ENCODE data around the gene ME3.
"Not testable (repeated sequence)": the region's sequence is repeated elsewhere in the genome, so short reads cannot be mapped to it uniquely, and the experiment has no call there.

ME3 gene

DNA sequence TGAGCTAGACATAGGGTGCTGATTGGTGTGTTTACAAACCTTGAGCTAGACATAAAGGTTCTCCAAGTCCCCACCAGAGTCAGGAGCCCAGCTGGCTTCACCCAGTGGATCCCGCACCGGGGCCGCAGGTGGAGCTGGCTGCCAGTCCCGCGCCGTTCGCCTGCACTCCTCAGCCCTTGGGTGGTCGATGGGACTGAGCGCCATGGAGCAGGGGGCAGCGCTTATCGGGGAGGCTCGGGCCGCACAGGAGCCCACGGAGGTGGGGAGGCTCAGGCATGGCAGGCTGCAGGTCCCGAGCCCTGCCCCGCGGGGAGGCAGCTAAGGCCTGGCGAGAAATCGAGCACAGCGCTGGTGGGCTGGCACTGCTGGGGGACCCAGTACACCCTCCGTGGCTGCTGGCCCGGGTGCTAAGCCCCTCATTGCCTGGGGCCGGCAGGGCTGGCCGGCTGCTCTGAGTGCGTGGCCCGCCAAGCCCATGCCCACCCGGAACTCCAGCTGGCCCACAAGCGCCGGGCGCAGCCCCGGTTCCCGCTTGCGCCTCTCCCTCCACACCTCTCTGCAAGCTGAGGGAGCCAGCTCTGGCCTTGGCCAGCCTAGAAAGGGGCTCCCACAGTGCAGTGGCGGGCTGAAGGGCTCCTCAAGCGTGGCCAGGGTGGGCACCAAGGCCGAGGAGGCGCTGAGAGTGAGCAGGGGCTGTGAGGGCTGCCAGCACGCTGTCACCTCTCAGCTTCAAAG, 238.9 kb downstream of the ME3 start:
- not testable (repeated sequence) for DNase-seq (ENCODE audit: low read depth in 2 of 2)

- no peak for DNase-seq (ENCODE audit: low read depth in 2 of 2)
Measured at GRCh38 chr11:86431258-86431657, 241.2 kb downstream of the ME3 start.

- no peak for DNase-seq (ENCODE audit: low read depth in 2 of 2)
Measured at GRCh38 chr11:86427441-86427840, 245.0 kb downstream of the ME3 start.

GRCh38 chr11:86423488-86423887, 248.9 kb downstream of the ME3 start:
- DNase-seq (ENCODE audit: low read depth in 2 of 2): not testable (repeated sequence)

DNA sequence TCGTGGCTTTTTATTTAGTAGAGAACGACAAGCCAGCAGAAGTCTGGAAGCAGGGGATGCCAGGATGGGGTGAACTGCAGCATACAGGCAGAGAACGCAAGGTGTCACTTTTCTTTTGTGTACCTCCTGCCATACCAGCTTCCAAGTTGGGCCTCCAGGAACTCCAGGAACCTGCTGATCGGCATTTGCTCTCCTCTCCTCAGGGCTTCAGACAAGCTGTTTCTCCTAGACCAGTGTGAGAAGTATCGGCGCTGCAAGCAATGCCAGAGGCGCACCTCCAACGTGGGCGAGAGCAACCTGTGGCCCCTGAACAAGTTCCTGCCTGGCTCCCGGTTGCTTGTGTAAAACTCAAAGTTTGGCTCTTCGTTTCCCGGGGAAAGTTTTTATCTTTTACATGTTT, 250.0 kb downstream of the ME3 start:
- DNase-seq (ENCODE audit: low read depth in 2 of 2): no peak

- DNase-seq (ENCODE audit: low read depth in 2 of 2): no peak
Measured at GRCh38 chr11:86421946-86422345, 250.5 kb downstream of the ME3 start.

DNA sequence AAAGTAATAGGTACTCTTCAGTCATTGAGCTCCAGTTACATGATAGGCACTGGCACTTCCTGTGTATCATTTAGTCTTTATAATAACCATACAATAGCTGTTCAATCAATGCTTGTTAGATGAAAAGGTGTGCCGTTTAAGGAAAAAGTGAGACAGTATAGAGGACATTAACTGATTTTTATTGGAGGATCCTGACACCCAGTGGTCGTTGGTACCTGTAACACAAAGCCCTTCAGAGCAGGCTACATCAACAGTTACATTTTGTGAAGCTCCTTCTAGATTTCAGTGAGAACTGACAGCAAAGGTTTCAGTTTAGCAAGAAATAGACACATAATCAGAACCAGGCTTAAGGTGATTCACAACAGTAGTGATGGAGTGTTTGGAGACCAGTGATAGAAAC, 253.5 kb downstream of the ME3 start:
- no peak for DNase-seq (ENCODE audit: low read depth in 2 of 2)

DNA sequence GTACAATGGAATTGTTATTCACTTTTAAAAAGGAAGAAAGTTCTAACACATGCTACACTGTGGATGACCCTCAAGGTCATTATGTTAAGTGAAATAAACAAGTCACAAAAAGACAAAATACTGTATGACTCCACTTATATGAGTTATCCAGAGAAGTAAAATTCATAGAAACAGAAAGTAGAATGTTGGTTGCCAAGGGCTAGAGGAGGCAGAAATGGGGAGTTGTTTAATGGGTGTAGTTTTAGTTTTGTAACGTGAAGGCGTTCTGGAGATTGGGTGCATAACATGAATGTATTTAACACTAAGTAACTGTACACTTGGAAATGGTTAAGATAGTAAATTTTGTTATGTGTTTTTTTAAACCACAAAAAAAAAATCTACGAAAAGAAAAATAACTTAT, 253.9 kb downstream of the ME3 start:
- DNase-seq (ENCODE audit: low read depth in 2 of 2): no peak

- no peak for DNase-seq (ENCODE audit: low read depth in 2 of 2)
Measured at GRCh38 chr11:86418106-86418505, 254.3 kb downstream of the ME3 start.

DNA sequence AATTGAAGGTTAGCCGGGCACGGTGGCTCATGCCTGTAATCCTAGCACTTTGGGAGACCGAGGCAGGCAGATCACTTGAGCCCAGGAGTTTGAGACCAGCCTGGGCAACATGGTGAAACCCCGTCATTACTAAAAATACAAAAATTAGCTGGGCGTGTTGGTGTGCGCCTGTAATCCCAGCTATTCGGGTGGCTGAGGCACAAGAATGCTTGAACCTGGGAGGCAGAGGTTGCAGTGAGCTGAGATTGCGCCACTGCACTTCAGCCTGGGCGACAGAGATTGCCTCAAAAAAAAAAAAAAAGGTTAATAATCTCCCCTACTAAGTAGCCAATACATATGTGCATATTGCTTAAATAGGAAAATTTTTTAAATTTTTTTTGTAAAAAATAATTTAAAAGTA, 255.5 kb downstream of the ME3 start:
- not testable (repeated sequence) for DNase-seq (ENCODE audit: low read depth in 2 of 2)

DNA sequence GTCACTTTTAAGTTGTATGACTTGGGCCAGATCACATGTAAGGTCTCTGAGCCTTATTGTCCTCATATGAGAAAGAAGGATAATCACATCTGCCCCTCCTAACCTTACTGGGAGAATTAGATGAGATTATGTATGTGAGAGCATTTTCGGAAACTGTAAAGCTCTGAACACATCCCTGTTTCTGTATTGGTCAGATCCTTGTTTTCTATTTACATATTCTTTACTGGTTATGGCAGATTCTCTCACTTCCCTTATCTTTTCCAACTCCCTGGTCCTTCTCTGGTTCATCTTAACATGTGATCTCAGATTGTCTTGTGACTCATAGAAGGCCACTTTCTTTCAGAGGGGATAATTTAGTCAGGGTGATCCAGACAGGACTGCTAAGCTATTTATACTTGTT, 255.9 kb downstream of the ME3 start:
- DNase-seq (ENCODE audit: low read depth in 2 of 2): no peak

DNA sequence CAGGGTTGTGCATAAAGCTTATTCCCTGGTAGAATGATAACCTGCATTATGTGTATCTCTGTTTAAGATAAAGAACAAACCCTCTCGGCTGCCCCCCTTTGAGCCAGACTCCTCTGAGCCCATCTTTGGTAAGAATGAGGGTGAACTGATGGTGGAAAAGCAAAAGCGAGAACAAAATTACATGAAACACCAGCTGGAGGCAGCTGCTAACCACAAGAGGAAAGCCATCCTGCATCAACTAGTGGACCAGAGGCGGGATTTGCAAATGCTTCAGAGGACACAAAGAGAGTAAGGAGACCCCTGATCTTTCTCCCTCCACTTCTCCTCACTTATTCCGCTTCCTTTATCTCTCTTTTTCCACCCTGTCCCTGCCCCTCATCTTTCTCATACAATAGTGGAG, 257.4 kb downstream of the ME3 start:
- no peak for DNase-seq (ENCODE audit: low read depth in 2 of 2)

DNA sequence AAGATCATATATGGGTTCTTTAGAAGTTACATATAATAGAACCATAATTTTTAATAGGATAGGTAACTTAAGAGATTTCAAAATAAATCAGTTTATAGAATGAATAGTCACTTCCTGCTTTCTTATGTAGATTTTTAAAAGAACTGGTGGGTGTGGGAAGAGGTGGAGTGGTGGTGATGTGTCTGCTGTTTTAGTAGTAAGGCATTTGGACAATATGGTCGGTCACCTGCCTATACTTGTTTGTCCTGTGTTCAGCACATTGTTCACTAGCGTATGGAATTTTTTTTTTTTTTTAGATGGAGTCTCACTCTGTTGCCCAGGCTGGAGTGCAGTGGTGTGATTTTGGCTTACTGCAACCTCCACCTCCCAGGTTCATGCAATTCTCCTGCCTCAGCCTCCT, 258.4 kb downstream of the ME3 start:
- DNase-seq (ENCODE audit: low read depth in 2 of 2): no peak

DNA sequence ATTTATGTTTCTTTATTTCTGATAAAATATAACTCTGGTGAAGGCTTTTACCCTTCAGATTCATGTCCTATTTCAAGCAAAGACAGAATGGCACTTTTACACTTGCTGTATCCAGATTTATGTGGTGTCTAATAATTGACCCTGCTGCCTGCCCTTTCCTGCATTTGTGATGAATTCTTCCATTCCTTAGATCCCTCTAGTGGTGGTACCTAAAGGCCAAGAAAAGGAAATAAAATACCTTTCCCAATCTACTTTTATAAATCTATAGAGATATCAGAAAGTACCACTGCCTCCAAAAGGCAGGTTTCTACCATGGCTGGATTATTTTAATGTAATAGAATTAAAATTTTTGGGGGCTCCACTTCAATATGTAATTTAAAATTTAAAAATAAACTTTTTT, 263.6 kb downstream of the ME3 start:
- no peak for DNase-seq (ENCODE audit: low read depth in 2 of 2)

GRCh38 chr11:86403458-86403857, 269.0 kb downstream of the ME3 start:
- DNase-seq (ENCODE audit: low read depth in 2 of 2): no peak

DNA sequence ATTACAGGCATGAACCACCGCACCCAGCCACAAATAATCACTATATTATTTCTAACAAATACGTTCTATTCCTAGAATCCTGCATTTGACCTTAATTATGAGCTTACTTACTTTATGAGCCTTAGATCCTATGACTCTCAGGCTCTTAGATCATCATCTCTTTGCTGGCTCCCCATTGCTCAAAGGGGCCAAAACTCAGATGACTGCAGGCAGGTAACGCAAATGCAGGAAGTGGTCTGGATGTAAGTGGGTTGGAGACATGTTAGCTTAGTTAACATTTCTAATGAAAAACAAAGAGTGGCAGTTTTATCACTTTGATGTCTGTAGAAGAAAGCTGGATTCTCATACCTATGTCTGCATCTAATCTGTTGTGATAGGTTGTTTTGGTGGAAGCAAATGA, 274.3 kb downstream of the ME3 start:
- DNase-seq (ENCODE audit: low read depth in 2 of 2): no peak

DNA sequence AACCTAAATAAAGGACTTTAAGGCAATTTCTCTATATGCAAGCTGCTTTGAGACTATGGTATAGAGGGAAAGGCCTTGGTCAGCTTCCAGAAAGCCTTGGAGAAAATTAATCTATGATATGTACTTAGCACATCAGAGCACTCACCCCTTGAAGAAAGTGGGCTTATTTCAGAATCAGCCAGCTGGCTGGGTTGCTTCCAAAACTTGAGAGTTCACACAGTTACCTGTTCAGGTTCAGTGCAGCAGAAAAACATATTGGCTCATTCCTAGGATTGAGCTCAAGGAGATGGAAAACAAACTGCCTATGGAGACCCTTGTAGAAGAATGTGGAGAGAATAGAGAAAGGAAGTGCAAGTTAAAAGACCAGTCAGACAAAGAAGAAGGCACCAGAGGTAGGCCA, 275.1 kb downstream of the ME3 start:
- DNase-seq (ENCODE audit: low read depth in 2 of 2): no peak

- no peak for DNase-seq (ENCODE audit: low read depth in 2 of 2)
Measured at GRCh38 chr11:86396396-86396795, 276.0 kb downstream of the ME3 start.

- DNase-seq (ENCODE audit: low read depth in 2 of 2): no peak
Measured at GRCh38 chr11:86395061-86395551, 277.3 kb downstream of the ME3 start.
